ENCODE measurements around the gene RYR3.

Gene RYR3

DNA sequence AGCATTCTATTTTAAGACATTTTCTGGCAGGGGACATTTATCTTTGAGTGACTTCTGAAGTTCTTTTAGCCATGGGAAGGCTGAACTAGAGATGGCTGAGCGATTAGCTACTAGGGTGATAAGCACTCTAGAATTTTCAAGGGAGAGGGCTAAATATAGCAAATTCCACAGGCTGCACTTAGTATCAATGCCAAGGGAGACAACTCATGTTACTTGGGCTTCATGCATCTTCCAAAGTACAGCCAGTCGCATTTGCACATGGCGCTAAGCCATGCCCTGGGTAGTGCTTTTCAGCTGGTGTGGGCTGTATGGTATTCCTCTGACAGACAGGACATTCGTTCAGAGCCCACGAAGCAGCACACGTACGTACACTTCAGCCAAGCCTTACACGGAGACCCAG, 69.6 kb downstream of the RYR3 start:
- no peak for DNase-seq (ENCODE audit: low read depth in 2 of 2, low spot score in 1 of 2)

DNA sequence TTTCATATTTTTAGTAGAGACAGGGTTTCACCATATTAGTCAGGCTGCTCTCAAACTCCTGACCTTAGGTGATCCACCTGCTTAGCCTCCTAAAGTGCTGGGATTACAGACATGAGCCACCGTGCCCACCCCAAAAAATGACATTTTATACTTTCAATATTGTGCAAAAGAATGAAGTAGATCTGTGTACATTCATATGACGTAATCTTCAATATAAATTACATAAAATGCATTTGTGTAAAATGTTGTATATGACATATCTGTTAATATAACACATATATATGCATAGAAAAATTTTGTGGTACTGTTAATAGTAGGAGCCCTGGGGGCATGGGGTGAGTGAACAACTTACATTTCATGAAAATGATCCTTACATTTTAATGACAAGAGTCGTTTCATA, 71.7 kb downstream of the RYR3 start:
- no peak for DNase-seq (ENCODE audit: low read depth in 2 of 2, low spot score in 1 of 2)

DNA sequence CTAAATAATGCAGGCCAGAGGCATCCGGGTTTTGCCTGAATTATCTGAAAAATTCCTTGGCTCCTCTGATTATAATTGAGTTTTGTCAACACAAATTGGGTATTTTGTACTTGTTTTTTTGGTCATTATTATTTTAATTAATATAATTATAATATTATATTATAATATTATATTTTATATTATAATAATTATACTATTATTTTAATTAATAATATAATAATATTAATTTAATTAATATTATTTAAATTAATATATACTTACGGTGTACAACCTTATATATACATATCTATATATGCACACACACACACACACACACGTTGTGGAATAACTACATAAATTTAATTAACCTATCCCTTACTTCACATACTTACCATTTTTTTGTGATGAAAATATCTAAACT, 73.5 kb downstream of the RYR3 start:
- no peak for DNase-seq (ENCODE audit: low read depth in 2 of 2, low spot score in 1 of 2)

DNA sequence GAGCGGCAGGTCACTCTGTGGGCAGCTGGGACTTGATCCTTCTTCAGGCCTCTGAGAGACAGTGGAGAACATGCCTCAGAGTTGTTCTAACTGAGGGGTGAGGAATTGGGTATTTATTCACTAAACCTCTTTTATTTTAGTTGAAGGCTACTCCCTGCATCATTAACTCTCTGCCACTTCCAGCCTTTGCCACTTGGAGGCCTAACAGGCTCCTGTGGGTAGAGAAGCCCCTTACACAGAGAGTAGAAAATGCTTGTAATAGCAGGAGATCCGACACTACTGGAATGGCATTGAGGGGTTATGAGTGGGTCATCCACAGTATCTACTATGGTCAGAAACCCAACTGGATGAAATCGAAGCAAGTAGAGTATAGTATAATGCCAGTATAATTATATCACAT, 81.7 kb downstream of the RYR3 start:
- no peak for DNase-seq (ENCODE audit: low read depth in 2 of 2, low spot score in 1 of 2)

DNA sequence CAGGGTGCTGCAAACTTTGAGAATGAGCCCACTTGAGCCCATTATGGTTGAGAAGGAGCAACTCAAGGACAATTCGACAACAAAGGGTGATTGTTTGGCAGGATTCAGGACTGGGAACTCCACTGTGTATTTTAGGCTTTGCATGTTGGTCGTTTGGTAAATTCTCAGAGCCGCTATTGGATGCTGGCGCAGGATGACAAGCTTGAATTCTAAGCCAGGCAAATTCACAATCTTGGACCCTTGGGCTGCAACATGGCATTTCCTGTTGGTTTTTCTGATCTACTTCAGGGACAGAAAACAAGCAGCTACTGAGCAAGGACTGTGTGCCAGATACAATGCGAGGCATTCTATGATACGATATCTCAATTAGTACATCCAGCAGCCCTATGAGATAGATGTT, 82.8 kb downstream of the RYR3 start:
- no peak for DNase-seq (ENCODE audit: low read depth in 2 of 2, low spot score in 1 of 2)

DNA sequence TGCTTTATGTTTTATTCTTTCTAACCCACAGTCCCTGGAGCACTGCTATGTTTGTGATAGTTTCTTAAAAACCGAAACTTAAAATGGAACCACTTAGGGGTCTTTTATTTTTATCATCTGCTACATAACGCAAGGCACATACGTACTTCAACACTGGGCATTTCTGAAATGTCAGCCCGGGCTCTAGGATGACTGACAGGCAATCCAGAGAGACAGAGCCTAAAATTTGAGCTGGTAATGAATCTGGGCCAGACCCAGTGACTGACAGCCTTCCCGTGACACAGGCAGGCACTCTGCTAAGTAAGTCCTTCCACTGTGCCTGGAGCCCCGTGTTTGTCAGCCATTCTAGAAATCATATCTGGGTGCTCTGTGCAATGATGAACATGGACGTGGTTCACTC, 84.6 kb downstream of the RYR3 start:
- no peak for DNase-seq (ENCODE audit: low read depth in 2 of 2, low spot score in 1 of 2)

DNA sequence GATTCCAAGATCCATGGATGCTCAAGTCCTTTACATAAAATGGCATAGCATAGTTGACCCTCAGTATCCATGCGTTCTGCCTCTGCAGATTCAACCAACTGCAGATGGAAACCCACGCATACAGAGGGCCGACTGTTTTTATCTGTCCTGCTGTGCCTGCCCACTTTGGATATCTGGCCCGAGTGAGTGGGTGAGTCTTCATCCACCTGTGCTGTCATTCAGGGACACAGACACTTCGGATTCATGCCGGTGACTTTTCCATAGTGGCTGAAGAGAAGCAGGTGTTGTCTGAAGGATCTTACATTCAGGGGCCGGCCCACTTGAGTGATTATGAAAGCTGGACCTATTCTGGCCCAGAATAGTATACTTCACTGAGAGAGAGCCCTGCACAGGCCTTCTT, 85.1 kb downstream of the RYR3 start:
- DNase-seq (ENCODE audit: low read depth in 2 of 2, low spot score in 1 of 2), result no peak

DNA sequence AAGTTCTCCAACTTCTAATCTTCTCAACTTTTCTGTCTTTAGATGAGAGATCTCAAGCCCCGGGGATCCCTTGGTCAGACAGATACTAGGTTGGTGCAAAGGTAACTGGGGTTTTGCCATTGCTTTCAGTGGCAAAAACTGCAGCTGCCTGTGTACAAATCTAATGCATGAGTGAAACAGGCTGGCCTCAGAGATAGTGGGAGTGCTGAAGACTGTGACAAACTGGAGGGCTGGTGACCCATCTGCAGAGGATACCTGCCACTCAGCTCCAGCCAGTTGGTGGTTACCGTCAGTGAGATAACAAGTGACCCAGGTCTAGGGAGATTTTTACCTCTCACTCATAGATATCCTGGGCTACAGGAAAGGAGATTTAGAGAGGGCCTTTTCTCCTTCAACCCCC, 85.7 kb downstream of the RYR3 start:
- DNase-seq (ENCODE audit: low read depth in 2 of 2, low spot score in 1 of 2), result no peak

DNA sequence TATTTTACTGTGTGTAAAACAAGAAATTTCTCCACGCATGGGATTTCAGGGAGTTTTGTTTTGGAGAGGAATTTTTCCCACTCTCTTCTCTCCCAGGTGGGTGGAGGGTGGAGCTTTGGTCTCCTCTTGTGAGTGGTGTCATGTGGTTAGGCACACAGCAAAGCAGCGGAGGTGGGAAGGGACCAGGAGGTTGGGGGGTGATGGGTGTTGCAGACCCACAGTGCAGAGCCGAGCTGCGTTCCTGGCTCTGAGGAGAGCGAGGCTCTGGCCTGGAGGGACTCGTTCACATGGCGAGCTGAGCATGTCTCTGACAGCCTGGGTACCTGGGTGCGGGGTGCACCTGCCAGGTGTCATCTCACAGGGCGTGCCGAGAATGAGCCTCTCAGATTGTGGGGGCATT, 87.8 kb downstream of the RYR3 start:
- no peak for DNase-seq (ENCODE audit: low read depth in 2 of 2, low spot score in 1 of 2)

DNA sequence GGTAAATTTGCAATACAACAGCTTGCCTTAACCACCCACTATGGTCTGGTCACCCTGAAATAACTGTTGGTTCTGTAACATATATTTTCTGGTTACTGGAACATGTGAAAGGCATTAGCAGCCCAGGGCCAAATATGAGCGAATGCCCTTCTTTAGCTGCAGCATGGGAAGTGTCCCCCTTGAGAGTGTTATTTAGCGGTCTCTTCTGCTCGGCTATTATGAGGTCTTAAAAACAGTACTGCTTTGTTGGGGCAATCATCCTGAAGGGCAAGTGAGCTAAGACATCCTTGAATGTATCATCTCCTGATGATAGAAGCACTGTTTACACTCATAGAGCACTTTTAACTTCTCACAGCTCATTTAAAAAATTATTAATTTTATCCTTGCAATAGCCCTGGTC, 90.2 kb downstream of the RYR3 start:
- no peak for DNase-seq (ENCODE audit: low read depth in 2 of 2, low spot score in 1 of 2)

DNA sequence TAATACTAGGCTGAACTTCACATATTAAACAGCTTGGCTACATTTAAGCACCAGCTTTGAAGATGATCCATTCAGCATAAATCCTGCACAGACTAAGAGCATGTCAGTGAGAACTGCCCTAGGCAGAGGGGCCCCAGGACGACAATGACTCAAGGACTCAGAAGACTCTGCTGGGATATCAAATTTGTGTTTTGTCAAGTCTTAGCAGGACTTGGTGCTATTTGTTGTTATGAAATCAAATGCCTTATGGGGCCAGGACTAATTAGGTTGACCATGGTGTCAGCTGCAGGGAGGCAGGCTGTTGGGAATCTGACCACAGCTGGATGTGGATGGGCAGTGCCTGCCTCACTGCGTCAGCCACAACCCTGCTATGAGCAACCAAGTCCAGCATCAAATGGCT, 91.8 kb downstream of the RYR3 start:
- no peak for DNase-seq (ENCODE audit: low read depth in 2 of 2, low spot score in 1 of 2)

DNA sequence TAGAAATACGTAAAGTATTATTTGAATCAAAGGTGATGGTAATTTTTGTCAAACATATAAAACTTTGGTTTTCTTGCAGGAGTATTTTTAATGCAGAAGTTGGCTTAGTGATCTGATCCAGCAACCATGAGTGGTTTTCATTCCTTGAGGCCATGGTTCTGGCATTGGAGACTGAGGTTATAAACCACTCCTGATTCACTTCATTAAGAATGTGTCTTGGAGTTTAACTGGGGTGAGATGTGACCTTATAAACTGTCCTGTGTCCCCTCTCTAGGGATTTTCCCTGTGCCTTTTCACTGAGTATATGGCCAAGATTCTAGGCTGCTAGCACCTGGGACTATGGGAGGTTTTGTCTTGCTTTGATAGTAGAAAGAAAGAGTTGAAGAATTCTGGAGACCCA, 94.3 kb downstream of the RYR3 start:
- DNase-seq (ENCODE audit: low read depth in 2 of 2, low spot score in 1 of 2), result no peak

DNA sequence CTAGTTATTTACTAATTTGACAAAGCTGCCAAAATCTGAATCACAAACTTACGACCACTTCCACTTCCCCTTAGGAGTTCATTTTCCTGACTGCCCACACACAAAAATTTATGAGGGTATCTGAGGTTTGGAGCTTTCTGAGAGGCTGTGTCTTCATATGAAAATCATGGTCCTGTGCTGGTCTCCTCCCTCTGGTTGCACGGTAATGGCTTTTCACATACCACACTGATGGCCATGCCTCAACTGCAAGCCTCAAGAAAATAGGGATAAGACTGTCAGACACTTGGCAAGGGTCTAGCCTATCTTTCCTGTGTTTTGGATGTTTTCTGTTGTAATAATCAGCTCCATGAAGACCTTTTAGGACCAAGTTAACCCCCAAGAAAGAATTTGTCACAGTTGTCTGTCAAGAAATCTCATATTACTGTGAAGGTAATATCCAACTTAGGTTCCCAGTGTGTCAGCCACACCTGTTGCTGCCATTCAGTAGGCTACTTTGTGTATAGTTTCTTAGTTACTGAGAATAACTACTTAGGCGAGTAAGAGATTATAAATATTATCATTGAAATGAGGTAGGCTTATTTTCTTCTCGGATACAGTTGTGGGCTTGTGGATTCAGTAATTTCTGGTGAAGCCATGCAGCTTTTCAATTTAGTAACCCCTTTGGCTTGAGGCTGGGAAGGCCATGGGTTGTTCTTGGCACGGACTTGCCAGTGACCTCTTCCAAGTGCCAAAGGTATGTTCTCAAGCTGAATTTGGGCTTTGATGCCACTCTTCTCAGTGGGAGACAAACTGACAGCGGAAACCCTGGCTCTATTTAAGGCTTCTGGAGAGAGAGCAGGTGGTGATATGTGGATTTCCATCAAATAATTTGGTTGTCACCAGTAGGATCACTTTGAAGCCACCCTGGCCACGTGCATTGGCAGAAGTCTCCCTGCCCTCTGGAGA, 101.1 kb downstream of the RYR3 start:
- no peak for DNase-seq (ENCODE audit: low read depth in 2 of 2, low spot score in 1 of 2)

DNA sequence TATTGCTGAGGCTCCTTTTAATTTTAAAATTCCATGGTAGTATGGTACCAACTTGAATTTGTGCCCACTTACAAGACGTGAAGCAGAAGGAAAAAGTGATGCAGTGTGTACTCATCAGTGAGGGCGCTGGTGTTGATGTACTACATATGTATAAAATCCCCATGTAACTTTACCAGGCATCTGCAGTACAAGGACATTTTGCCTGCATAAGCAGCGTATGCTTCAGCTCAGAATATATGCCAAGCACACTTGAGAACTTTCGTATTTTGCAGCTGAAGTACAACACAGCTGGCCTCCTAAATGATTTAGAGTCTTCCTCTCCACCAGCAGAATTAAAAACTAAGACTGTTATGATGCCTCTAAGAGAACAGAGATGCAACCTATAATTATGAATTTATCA, 108.9 kb downstream of the RYR3 start:
- DNase-seq (ENCODE audit: low read depth in 2 of 2, low spot score in 1 of 2), result no peak

DNA sequence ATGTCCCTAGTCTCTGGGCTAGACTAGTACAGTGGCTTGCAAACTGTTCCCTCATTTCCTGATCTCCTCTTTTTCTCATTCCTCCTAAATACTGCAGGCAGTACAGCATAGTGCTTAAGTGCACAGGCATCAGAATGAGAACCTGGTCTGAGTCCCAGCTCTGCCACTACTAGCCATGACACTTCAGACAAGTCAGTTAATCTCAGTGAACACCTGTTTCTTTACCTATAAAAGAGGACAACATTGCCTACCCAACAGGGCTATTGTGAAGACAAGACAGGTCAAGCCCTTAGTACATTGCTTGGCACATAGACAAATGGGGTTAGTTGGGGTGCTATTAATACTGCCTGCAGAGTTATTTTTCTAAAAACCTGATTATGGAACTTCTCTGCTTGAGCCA, 113.3 kb downstream of the RYR3 start:
- DNase-seq (ENCODE audit: low read depth in 2 of 2, low spot score in 1 of 2), result no peak

DNA sequence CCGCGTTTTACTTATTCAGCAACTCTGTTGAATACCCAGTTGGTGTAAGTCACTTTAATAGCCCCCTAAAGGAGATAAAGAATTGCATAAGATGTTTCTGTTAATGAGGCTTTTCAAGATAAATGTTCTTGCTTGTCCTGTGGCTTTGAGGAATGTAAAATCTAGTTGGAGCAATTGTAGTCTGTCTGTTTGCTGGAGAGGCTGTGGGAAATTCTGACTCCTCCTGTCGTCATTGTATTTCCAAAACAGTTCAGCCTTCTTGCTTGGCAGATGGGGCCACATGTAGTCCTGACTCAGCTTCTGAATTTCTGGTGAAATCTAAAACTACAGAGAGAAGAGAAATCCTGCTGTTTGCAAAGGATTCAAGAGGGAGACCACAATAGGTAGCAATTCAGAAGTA, 114.4 kb downstream of the RYR3 start:
- DNase-seq (ENCODE audit: low read depth in 2 of 2, low spot score in 1 of 2), result no peak

DNA sequence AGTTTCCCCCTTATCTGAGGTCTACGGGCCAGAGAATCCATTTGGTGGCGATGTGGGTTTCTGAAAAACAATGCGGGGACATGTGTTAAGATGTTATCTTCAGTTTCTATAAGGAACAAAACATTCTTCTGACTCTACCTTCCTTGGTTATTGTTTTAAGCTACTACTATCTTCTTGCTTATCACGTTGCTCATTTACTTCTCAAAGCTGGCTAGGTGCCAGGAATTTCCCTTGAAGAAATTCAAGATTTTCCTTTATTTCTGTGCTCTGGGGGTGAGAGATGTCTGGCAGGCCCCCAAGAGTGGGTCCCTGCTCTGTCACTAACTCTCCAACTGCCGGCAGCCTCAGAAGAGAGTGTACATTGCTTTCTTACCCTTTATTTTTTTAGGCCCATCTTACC, 119.8 kb downstream of the RYR3 start:
- no peak for DNase-seq (ENCODE audit: low read depth in 2 of 2, low spot score in 1 of 2)

DNA sequence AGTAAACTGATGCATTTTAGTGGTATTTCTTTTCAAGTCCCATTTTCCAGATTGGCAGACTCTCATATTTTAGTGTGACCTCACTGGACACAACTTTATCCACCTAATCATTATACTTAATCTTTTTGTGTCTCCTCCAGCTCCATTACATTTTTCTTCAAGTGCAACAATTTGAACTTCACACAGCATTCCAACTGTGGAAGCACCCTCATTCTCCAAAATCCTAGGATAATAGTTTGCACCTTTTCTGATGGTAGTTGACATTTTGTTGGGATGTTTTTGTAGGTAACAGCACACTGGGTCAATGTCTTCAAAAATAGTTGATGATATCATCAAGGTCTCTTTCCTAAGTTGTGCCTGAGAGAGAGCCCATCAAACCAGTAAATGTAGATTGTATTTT, 123.1 kb downstream of the RYR3 start:
- no peak for DNase-seq (ENCODE audit: low read depth in 2 of 2, low spot score in 1 of 2)

DNA sequence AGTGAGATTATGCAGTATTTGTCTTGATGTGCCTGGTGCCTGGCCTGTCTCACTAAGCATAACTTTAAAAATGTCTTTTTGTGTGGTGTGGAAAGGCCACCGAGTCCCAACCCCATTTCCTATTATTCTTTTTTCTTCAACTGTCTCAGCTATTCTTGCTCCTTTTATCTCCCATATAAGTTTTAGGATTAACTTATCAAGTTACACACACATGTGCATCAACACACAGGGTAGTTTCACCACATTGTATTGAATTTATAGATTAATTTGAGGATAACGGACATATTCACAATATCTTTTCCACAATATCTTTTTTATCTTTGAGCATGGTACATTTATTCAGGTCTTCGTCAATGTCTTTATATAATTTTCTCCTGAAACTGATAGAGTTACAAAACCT, 127.6 kb downstream of the RYR3 start:
- DNase-seq (ENCODE audit: low read depth in 2 of 2, low spot score in 1 of 2), result no peak

DNA sequence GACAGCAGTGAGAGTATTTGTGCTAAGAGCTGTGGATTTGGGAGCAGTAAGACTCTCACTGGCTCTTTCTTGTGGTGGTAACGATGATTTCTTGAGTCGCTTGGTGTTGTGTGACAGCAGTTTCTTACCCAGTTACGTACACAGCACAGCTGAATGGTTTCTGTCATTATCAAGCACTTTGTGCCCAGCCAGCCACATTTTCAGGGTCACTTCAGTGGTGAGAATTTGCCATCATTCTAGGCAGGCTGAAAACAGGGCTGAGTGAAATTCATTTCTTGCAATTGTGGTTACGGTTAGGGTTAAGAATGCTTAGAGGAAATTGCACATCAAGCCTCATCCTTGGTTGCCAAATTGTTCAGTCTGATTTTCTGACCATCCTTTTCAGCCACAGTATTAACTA, 130.1 kb downstream of the RYR3 start:
- DNase-seq (ENCODE audit: low read depth in 2 of 2, low spot score in 1 of 2), result no peak

DNA sequence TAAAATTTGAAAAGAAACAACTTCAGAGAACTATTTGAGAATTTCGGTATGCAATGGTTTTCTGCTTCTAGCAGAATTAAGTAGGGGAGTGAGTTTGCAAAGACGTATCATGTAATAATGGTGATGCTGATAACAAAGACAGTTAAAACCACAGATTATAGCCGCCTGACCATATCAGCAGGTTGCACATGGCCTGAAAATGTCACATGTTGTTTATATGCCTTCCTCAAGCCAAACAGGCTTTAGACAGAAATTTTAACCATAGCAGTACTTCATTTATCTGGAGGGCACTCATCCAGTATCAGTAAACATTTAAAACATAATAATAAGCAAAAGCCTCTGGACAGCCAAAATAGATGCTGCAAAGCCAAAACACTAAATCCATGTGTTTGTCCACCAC, 131.7 kb downstream of the RYR3 start:
- no peak for DNase-seq (ENCODE audit: low read depth in 2 of 2, low spot score in 1 of 2)

DNA sequence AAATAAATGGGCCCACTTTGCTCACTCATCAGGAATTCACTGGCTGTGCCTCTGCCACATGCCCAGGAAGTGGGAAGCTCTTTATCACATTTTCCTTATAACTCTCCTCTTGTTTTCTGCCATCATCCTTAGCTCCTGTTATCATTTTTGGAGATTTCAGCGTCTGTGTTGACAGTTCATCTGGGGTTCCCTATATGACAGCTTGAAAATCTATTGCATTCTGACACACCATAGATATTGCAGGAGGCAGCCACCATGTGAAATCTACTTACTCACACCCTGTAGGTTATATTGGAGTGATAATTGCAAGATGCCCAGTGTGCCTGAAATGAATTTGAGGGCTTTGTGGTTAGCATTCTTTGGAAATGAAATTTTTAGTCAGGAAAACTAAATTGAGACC, 132.9 kb downstream of the RYR3 start:
- no peak for DNase-seq (ENCODE audit: low read depth in 2 of 2, low spot score in 1 of 2)

DNA sequence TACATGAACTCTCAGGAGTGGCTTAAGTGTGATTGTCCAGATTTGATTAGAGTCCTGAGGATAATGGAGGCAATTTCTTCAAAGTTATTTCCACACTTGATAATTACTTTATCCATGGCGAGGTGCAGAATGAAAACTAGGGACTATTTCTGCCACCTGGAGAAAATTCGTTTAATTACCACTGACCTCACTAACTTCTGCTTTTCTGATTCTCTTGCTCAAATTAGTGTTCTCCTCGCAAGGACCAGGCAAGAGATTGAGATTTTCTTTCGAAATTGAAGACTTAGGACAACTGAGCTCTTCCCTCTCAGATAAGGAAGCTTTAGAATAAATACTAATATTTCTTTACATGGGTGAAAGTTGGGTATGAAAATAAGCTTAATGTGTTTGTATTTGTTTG, 135.2 kb downstream of the RYR3 start:
- DNase-seq (ENCODE audit: low read depth in 2 of 2, low spot score in 1 of 2), result no peak
